ENCODE measurements around the gene DNAJB5. TPM values are rescaled to one million over a fixed set of nuclear protein-coding genes. Genes with fewer than 3 reads are reported as not detected.
"Not testable (repeated sequence)": the region's sequence is repeated elsewhere in the genome, so short reads cannot be mapped to it uniquely, and the experiment has no call there.

The DNAJB5 gene
- total and polyA plus RNA-seq, 7 donors = 0.92 to 58.7 (median 27.8) TPM

DNA sequence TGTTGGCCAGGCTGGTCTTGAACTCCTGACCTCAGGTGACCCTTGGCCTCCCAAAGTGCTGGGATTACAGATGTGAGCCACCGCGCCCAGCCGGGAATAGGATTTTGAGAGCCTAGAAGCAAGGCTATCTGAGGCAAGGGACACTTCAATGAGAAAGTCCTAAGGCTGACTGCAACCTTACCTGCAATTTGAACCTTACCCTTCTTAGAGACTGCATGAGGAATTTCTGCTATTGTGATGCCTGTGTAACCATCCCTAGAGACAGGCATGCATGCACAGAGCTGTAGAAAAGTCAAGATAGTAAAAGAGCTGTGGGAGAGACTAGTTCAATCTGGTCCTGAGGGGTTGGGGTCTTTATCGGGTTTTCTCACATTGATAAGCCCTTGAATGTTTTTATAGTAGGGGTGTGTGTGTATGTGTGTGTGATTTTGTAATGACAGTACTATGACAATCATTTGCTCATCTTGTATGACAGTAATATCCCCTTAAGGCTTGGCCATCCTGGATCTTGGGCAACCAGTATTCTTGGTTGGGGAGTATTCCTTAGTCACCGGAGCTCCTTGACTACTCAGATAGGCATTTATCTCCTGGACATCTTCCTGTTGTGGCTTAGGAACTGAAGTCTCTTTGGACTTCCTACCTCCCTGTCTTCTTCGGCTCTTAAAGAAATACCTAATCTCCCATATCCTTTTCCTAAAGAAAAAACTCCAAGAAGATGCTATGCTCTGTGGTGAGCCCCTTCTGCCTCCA lies 11.2 kb downstream of the DNAJB5 start:
- H3K27me3 ChIP-seq = no peaks in the 10 kb centered on the region
- peaks cover 10 to 26% (median 18%) of the 10 kb centered on the region in 4 donors for H3K36me3 ChIP-seq
- WGBS, 2 donors = 92 to 97% methylated on average over 6 of the region's 6 CpGs
- no peak overlapping the region for H3K4me3 ChIP-seq
- H3K27ac ChIP-seq = peak overlapping the region in 2 of 4 donors; percentile 1 to 4
- no peaks in the 10 kb centered on the region for H3K9me3 ChIP-seq
- DNase-seq = no peak
- peaks cover 0 to 21% (median 16%) of the 10 kb centered on the region in 4 donors for H3K4me1 ChIP-seq
- TF ChIP-seq EP300 (IDR thresholded peaks at IDR 0.05) = no peak
- TF ChIP-seq POLR2A (IDR thresholded peaks at IDR 0.05) = no peak
- TF ChIP-seq, protein P1, sequence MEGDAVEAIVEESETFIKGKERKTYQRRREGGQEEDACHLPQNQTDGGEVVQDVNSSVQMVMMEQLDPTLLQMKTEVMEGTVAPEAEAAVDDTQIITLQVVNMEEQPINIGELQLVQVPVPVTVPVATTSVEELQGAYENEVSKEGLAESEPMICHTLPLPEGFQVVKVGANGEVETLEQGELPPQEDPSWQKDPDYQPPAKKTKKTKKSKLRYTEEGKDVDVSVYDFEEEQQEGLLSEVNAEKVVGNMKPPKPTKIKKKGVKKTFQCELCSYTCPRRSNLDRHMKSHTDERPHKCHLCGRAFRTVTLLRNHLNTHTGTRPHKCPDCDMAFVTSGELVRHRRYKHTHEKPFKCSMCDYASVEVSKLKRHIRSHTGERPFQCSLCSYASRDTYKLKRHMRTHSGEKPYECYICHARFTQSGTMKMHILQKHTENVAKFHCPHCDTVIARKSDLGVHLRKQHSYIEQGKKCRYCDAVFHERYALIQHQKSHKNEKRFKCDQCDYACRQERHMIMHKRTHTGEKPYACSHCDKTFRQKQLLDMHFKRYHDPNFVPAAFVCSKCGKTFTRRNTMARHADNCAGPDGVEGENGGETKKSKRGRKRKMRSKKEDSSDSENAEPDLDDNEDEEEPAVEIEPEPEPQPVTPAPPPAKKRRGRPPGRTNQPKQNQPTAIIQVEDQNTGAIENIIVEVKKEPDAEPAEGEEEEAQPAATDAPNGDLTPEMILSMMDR (IDR thresholded peaks at IDR 0.05) = no peak
- TF ChIP-seq POLR2AphosphoS5 (IDR thresholded peaks at IDR 0.05) = peak in 1 of 4 donors; percentile 32
- intact Hi-C loops (cut with DNase I) = no loop called here

DNA sequence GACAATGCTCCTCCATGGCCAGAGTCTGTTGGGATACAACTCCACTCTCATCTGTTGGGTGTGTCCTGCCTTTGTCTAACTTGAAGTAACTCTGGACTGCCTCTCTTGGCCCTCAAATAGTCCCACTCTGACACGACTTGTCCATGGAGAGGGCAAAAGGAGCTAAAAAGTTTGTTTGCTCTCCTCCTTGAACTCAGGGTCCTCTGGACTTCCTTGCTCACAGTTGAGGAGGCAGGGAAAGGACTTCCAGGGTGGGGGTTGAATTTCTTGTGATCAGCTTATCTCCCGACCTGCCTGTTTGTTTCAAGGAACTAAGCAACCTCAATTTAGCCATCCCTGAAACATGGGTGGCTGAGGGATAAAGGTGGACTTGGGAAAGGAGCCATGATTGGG lies 11.7 kb downstream of the DNAJB5 start:
- 77 to 88% methylated on average over 2 of the region's 2 CpGs for WGBS, 2 donors

GRCh38 chr9:35001803-35002502 lies 12.4 kb downstream of the DNAJB5 start:
- 96 to 97% methylated on average over 2 of the region's 2 CpGs for WGBS, 2 donors
- intact Hi-C loops (cut with DNase I) = no loop called here
- DNase-seq = no peak
- no peak overlapping the region for H3K4me3 ChIP-seq
- TF ChIP-seq POLR2AphosphoS5 (IDR thresholded peaks at IDR 0.05) = no peak
- no peak for TF ChIP-seq POLR2A (IDR thresholded peaks at IDR 0.05)
- TF ChIP-seq EP300 (IDR thresholded peaks at IDR 0.05) = no peak
- TF ChIP-seq, protein P1 (IDR thresholded peaks at IDR 0.05) = no peak
- H3K4me1 ChIP-seq = peaks cover 0 to 16% (median 14%) of the 10 kb centered on the region in 4 donors
- no peaks in the 10 kb centered on the region for H3K9me3 ChIP-seq
- peaks cover 3 to 15% (median 9%) of the 10 kb centered on the region in 4 donors for H3K36me3 ChIP-seq
- H3K27ac ChIP-seq = no peak overlapping the region
- H3K27me3 ChIP-seq = no peaks in the 10 kb centered on the region

More for the DNA sequence above, 11.7 kb downstream of the DNAJB5 start:
- Histone ChIP-seq H3K36me3 (peaks cover 10 to 21% (median 15%) of the 10 kb centered on the region in 4 donors), H3K27me3 (no peaks in the 10 kb centered on the region), H3K4me1 (peaks cover 0 to 16% (median 14%) of the 10 kb centered on the region in 4 donors), H3K27ac (no peak overlapping the region), H3K9me3 (no peaks in the 10 kb centered on the region), H3K4me3 (no peak overlapping the region)
- TF ChIP-seq EP300 (IDR thresholded peaks at IDR 0.05) (no peak), POLR2AphosphoS5 (IDR thresholded peaks at IDR 0.05) (no peak), POLR2A (IDR thresholded peaks at IDR 0.05) (no peak)
- TF ChIP-seq, protein P1 (IDR thresholded peaks at IDR 0.05) = no peak
- DNase-seq = no peak
- intact Hi-C loops (cut with DNase I) = no loop called here

DNA sequence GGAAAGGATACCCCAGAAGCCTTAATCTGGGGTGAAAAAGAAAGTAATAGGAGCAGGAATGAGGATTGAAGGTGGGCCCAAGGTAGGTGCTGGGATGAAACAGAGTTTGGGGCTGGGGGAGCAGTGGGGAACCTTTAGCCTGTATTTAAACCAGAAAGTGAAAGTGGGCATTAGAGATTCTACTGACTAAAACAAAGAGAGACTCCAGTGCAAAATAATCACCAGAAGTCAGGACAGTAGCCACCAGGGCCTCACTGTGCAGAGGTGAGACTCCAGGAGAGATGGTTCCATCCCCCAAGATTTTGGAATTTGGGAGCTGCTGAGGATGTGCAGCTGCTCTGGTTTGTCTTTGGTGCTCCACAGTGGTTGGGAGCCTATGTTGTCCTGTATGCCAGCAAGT lies 13.1 kb downstream of the DNAJB5 start:
- intact Hi-C loops (cut with DNase I) = no loop called here
- Histone ChIP-seq H3K36me3 (peaks cover 0 to 8% (median 2%) of the 10 kb centered on the region in 4 donors), H3K4me3 (no peak overlapping the region), H3K9me3 (no peaks in the 10 kb centered on the region), H3K27me3 (no peaks in the 10 kb centered on the region), H3K27ac (no peak overlapping the region), H3K4me1 (peaks cover 0 to 10% (median 8%) of the 10 kb centered on the region in 4 donors)
- DNase-seq = no peak
- TF ChIP-seq POLR2A (IDR thresholded peaks at IDR 0.05) (no peak), POLR2AphosphoS5 (IDR thresholded peaks at IDR 0.05) (no peak), EP300 (IDR thresholded peaks at IDR 0.05) (no peak)
- TF ChIP-seq, protein P1 (IDR thresholded peaks at IDR 0.05) = no peak

- H3K9me3 ChIP-seq; H3K4me3 ChIP-seq; H3K36me3 ChIP-seq; H3K27me3 ChIP-seq; intact Hi-C loops (cut with DNase I); H3K27ac ChIP-seq; H3K4me1 ChIP-seq; DNase-seq: not testable (repeated sequence)
- WGBS, 2 donors = 87 to 92% methylated on average over 14 of the region's 14 CpGs
These were observed 14.8 kb downstream of the DNAJB5 start for GRCh38 chr9:35004299-35004698.
